ENCODE measurements around the gene NMS. TPM values are rescaled to one million over a fixed set of nuclear protein-coding genes. Genes with fewer than 3 reads are reported as not detected.
A peak's percentile ranks its signal among the peaks of the same experiment; 100 is the strongest.

NMS gene
- total and polyA plus RNA-seq, 2 of the 13 experiments (the other 11 are each of a cell fraction or from before 2014, with no cell fraction given), result not detected

DNA sequence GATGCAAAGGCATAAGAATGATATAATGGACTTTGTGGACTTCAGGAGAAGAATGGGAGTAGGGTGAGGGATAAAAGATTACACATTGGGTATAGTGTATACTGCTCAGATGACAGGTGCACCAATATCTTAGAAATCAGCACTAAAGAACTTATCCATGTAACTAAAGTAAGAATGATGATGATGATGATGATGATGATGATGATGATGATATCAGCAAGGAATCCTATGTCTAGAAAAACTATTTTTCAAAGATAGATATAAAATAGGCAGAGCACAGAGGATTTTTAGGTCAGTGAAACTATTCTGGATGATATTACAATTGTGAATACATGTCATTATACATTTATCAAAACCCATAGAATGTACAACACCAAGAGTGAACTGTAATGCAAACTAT is 34.3 kb downstream of the NMS start:
- FAIRE-seq (no peak), DNase-seq (ENCODE audit: low spot score) (no peak), ATAC-seq (no peak)
- intact Hi-C loops (cut with micrococcal nuclease; ENCODE audit: unreplicated experiment), result no loop called here
- TF ChIP-seq, protein P1, sequence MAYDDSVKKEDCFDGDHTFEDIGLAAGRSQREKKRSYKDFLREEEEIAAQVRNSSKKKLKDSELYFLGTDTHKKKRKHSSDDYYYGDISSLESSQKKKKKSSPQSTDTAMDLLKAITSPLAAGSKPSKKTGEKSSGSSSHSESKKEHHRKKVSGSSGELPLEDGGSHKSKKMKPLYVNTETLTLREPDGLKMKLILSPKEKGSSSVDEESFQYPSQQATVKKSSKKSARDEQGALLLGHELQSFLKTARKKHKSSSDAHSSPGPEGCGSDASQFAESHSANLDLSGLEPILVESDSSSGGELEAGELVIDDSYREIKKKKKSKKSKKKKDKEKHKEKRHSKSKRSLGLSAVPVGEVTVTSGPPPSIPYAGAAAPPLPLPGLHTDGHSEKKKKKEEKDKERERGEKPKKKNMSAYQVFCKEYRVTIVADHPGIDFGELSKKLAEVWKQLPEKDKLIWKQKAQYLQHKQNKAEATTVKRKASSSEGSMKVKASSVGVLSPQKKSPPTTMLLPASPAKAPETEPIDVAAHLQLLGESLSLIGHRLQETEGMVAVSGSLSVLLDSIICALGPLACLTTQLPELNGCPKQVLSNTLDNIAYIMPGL (CRISPR knock-in tag; IDR thresholded peaks at IDR 0.05; ENCODE audit: borderline replicate concordance in 1 of 2, low read depth in 1 of 2), result no peak
- TF ChIP-seq, protein P2, sequence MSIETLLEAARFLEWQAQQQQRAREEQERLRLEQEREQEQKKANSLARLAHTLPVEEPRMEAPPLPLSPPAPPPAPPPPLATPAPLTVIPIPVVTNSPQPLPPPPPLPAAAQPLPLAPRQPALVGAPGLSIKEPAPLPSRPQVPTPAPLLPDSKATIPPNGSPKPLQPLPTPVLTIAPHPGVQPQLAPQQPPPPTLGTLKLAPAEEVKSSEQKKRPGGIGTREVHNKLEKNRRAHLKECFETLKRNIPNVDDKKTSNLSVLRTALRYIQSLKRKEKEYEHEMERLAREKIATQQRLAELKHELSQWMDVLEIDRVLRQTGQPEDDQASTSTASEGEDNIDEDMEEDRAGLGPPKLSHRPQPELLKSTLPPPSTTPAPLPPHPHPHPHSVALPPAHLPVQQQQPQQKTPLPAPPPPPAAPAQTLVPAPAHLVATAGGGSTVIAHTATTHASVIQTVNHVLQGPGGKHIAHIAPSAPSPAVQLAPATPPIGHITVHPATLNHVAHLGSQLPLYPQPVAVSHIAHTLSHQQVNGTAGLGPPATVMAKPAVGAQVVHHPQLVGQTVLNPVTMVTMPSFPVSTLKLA (IDR thresholded peaks at IDR 0.05), result no peak
- TF ChIP-seq CREB1 (IDR thresholded peaks at IDR 0.05), result peak; percentile 84
- no peak for TF ChIP-seq CREB1 (CRISPR knock-in tag; IDR thresholded peaks at IDR 0.05)
- in situ Hi-C loops (cut with HindIII; ENCODE audit: extremely low pct_ligation_motif_present, low pct_unique_long_range_greater_than_20kb), result no loop called here
- no peaks in the 10 kb centered on the region; a peak in 1 of 5 replicates for H3K27me3 ChIP-seq (ENCODE audit: control insufficient read depth in 1 of 2, insufficient read depth in 2 of 2, low read length in 2 of 2)
- H2AFZ ChIP-seq (ENCODE audit: low read length), result no peak overlapping the region
- H3K4me3 ChIP-seq (replicated peaks in 1 of 3; ENCODE audit: insufficient read depth in 1 of 3, low read depth in 2 of 3, low read length in 3 of 3), result no peak overlapping the region
- BruUV-seq (replicated peaks), result no TSS peak
- no peaks in the 10 kb centered on the region for H3K79me2 ChIP-seq (ENCODE audit: insufficient read depth, low read length)
- H3K36me3 ChIP-seq (replicated peaks in 1 of 2; ENCODE audit: control insufficient read depth in 1 of 2, insufficient read depth in 2 of 2, low read length in 2 of 2), result no peaks in the 10 kb centered on the region
- no peak overlapping the region for H3K4me2 ChIP-seq (ENCODE audit: low read depth, low read length)
- ChIA-PET POLR2A (no interaction called here), CTCF (ENCODE audit: low intra/inter-chr PET ratio, low total read pairs) (no interaction called here)
- no peaks in the 10 kb centered on the region for H4K20me1 ChIP-seq (ENCODE audit: insufficient read depth, low read length)
- H3K9ac ChIP-seq (ENCODE audit: insufficient read depth, low read depth, low read length), result no peak overlapping the region
- no peaks in the 10 kb centered on the region for H3K4me1 ChIP-seq (ENCODE audit: insufficient read depth, low read length)
- H3K9me3 ChIP-seq (ENCODE audit: low read length), result peaks cover 5% of the 10 kb centered on the region; the same call in 1 of the 2 replicates
- no peak overlapping the region for H3K27ac ChIP-seq (ENCODE audit: extremely low read length, insufficient read depth, low read length)

DNA sequence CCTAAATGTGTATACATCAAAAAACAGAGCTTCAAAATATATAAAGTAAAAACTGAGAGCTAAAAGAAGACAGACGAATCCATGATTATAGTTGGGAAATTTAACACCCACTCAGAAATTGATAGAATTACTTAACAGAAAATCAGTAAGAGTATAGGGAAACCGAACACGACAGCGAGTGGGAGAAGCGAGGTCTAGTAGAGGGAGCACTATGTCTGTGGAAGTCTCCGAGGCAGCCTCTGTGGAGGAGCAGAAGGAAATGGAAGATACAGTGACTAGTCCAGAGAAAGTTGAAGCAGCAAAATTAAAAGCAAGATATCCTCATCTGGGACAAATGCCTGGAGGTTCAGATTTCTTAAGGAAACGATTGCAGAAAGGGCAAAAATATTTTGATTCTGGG is 38.8 kb downstream of the NMS start:
- intact Hi-C loops (cut with micrococcal nuclease; ENCODE audit: unreplicated experiment) (no loop called here), in situ Hi-C loops (cut with HindIII; ENCODE audit: extremely low pct_ligation_motif_present, low pct_unique_long_range_greater_than_20kb) (no loop called here)
- ChIA-PET POLR2A (no interaction called here), CTCF (ENCODE audit: low intra/inter-chr PET ratio, low total read pairs) (no interaction called here)
- FAIRE-seq, result no peak
- BruUV-seq (replicated peaks), result no TSS peak
- H3K4me2 ChIP-seq (ENCODE audit: low read depth, low read length), result no peak overlapping the region
- H3K9me3 ChIP-seq (ENCODE audit: low read length), result no peaks in the 10 kb centered on the region
- no peaks in the 10 kb centered on the region for H3K79me2 ChIP-seq (ENCODE audit: insufficient read depth, low read length)
- H4K20me1 ChIP-seq (ENCODE audit: insufficient read depth, low read length), result no peaks in the 10 kb centered on the region
- no peak for ATAC-seq
- no peak for DNase-seq (ENCODE audit: low spot score)
- H3K27me3 ChIP-seq (ENCODE audit: control insufficient read depth in 1 of 2, insufficient read depth in 2 of 2, low read length in 2 of 2), result no peaks in the 10 kb centered on the region; a peak in 1 of 5 replicates
- no peaks in the 10 kb centered on the region for H3K36me3 ChIP-seq (replicated peaks in 1 of 2; ENCODE audit: control insufficient read depth in 1 of 2, insufficient read depth in 2 of 2, low read length in 2 of 2)
- no peak overlapping the region for H3K27ac ChIP-seq (ENCODE audit: extremely low read length, insufficient read depth, low read length)
- H3K4me3 ChIP-seq (replicated peaks in 1 of 3; ENCODE audit: insufficient read depth in 1 of 3, low read depth in 2 of 3, low read length in 3 of 3), result no peak overlapping the region
- H3K9ac ChIP-seq (ENCODE audit: insufficient read depth, low read depth, low read length), result no peak overlapping the region
- H2AFZ ChIP-seq (ENCODE audit: low read length), result no peak overlapping the region
- 5% methylated on average over 7 of the region's 7 CpGs for WGBS (ENCODE audit: low lambda C conversion rate)
- no peaks in the 10 kb centered on the region for H3K4me1 ChIP-seq (ENCODE audit: insufficient read depth, low read length)
- TF ChIP-seq CREM (IDR thresholded peaks at IDR 0.05) (no peak), CREM (CRISPR knock-in tag; IDR thresholded peaks at IDR 0.05) (no peak), CC2D1A (CRISPR knock-in tag; IDR thresholded peaks at IDR 0.05) (no peak), KDM5A (IDR thresholded peaks at IDR 0.05; ENCODE audit: borderline replicate concordance, low read length) (no peak), KDM3A (CRISPR knock-in tag; IDR thresholded peaks at IDR 0.05; ENCODE audit: low read depth) (no peak), POLR2G (IDR thresholded peaks at IDR 0.05; ENCODE audit: low read depth, low read length) (no peak), ELF3 (CRISPR knock-in tag; IDR thresholded peaks at IDR 0.05) (no peak), CEBPB (IDR thresholded peaks at IDR 0.05; ENCODE audit: borderline replicate concordance, low read depth, low read length) (no peak)
